Epithelial cell of proximal tubule (primary cell): ENCODE results near the gene NECTIN3. TPM values are rescaled to one million over a fixed set of nuclear protein-coding genes. Genes with fewer than 3 reads are reported as not detected.
A peak's percentile ranks its signal among the peaks of the same experiment; 100 is the strongest.

Experiments used
- DNase-seq: peaks from one replicate; pipeline ENCODE4 v3.0.0-alpha.2; 2011; ENCODE audit warnings: low read depth
- H3K4me3 ChIP-seq: 2 replicates; pipeline ENCODE4 v1.5.1; 2011; ENCODE audit warnings: low read depth, mild to moderate bottlenecking, low read length
- CTCF ChIP-seq: conservative IDR thresholded peaks from 2 replicates; pipeline ENCODE4 v1.5.1; 2012; ENCODE audit warnings: low read depth, mild to moderate bottlenecking, low read length
- total RNA-seq: library from RNA; depleted of rRNA; stranded (reverse); fragments of >200 nt; gene quantifications from 2 replicates; pipeline ENCODE4 v1.2.3, GENCODE V29; 2015

Gene NECTIN3
- total RNA-seq, 1 donor from 2014 or later = 30.1 TPM

- H3K4me3 ChIP-seq = no peak overlapping the region
- peak; percentile 59 for TF ChIP-seq CTCF
- DNase-seq = no peak
Observed at GRCh38 chr3:111080413-111080812, 8.8 kb downstream of the NECTIN3 start.

- H3K4me3 ChIP-seq = no peak overlapping the region
- no peak for TF ChIP-seq CTCF
- no peak for DNase-seq
Observed at GRCh38 chr3:111081008-111081545, 9.5 kb downstream of the NECTIN3 start.

DNA sequence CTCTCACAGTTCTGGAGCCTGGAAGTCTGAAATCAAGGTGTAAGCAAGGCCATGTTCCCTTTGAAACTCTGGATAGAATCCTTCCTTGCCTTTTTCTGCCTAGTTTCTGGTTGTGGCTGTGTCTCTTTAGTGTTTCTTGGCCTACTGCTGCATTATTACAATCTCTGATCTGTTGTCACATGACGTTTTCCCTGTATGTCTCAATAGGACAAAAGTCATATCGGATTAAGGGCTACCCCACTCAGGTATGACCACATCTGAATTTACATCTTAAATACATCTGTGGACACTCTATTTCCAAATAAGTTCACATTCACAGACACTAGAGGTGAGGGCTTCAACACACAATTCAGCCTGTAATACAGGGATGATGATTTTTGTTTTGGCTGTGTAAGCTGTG, 13.3 kb downstream of the NECTIN3 start:
- no peak for DNase-seq
- TF ChIP-seq CTCF = no peak
- no peak overlapping the region for H3K4me3 ChIP-seq

GRCh38 chr3:111087924-111088469, 16.4 kb downstream of the NECTIN3 start:
- TF ChIP-seq CTCF = no peak
- H3K4me3 ChIP-seq = no peak overlapping the region
- DNase-seq = no peak

DNA sequence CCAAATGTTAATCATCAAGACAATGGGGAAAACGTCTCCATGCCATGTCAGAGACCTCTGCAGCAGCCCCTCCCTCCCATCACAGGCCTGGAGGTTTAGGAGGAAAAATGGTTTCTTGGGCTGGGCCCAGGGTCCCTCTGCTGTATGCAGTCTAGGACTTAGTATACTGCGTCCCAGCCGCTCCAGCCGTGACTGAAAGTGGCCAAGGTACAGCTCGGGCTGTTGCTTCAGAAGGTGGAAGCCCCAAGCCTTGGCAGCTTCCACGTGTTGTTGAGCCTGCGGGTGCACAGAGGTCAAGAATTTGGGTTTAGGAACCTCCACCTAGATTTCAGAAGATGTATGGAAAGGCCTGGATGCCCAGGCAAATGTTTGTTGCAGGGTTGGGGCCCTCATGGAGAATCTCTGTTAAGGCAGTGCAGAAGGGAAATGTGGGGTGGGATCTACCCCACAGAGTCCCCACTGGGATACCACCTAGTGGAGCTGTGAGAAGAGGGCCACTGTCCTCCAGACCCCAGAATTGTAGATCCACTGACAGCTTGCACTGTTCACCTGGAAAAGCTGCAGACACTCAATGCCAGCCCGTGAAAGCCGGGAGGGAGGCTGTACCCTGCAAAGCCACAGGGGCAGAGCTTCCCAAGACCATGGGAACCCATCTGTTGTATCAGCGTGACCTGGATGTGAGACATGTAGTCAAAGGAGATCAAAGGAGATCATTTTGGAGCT, 25.0 kb downstream of the NECTIN3 start:
- H3K4me3 ChIP-seq = no peak overlapping the region

DNA sequence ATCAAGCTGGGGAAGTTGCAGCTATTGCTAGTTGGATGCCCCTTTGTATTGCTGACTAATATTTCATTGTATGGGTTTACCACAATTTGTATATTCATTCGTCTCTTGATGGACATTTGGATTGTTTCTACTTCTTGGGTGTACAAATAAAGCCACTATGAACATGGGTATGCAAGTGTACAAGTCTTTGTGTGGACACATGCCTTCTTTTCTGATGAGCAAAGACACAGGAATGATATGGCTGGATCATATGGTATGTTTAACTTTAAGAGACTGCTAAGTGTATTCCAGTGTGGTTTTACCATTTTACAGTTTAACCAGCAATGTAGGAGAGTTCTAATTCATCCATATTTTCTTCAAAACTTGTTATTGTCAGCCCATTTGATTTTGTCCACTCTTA, 32.2 kb downstream of the NECTIN3 start:
- no peak for TF ChIP-seq CTCF
- H3K4me3 ChIP-seq = no peak overlapping the region
- DNase-seq = no peak

More for the DNA sequence above, 25.0 kb downstream of the NECTIN3 start:
- no peak for DNase-seq
- TF ChIP-seq CTCF = no peak
